HK-2 (cell line): ENCODE data around the gene OR2V2.

Experiments
- DNase-seq: peaks from one replicate; pipeline ENCODE4 v3.0.0-alpha.2; 2018; ENCODE audit not compliant: unreplicated experiment

OR2V2 gene

DNA sequence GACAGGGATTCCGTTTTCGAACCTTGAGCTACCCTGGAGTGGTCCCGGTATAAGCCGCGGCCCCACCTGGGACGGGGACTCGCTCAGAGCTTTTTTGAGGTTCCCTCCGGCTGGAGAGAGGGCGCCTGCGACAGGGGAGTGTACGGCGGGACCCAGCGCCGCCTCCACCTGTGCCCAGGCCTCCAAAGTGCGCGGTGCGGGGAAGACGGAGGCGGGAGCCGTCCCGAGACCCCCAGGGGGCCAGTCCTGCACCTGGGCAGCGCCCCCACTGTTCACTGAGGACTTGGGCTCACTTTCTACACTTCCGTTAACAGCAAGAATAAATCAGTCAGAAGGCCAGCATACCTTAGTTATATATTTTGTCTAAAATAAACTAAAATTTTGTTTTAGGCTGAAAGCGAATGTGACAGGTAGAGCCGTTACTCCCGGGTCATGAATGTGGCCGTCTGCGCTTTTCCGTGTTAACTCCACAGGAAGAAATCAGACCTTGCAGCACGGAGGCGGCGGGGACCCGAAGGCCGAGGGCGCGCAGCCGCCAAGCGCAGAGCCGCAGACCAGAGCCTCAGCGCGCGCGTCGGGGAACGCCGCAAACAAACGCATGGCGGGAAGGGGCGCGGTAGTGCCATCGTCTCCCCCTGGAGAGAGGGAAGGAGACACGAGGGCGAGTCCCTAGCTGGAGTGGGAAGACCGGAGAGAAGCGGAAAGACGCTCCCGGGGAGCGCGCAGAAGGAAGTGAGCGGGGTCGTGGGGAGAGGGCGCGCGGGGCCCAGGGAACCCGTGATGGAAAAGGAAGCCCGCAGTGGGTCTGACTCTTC is 43.5 kb downstream of the OR2V2 start:
- no peak for DNase-seq

GRCh38 chr5:181191526-181192336 is 44.3 kb downstream of the OR2V2 start:
- peak; percentile 94 for DNase-seq

DNA sequence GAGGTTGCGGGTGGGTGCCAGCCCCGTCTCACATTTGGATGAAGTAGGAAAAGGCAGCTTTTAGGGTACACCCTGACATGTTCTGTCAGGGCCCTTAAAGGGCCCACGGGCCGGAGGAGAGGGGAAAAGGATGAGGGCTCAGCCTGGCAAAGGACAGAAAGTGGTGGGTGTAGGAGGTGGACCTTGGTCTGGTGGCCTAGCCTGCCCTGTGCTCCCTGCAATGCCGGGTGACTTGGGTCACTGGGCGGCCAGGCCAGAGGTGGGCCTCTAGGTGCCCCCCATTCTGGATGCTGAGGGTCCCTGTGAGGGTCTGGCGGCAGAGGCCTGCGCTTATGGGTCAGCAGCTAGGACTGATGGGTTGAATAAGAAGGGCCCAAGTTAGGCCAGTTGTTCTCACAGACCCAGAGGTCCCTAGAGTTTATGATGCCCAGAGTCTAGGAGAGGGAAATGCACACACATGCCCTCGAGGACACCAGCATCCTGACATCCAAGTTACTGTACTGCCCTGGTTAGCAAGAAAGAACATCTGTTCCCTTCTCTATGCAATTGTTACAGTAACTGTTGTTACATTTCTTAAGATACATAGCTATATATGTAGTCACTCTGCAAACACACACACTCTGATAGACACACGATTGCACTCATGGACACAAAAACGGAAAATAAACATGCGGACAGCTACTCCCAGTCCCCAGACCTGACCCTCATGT is 45.1 kb downstream of the OR2V2 start:
- no peak for DNase-seq

- no peak for DNase-seq
Observed at GRCh38 chr5:181193656-181194055, 46.3 kb downstream of the OR2V2 start.

GRCh38 chr5:181194489-181195248 is 47.3 kb downstream of the OR2V2 start:
- no peak for DNase-seq

DNA sequence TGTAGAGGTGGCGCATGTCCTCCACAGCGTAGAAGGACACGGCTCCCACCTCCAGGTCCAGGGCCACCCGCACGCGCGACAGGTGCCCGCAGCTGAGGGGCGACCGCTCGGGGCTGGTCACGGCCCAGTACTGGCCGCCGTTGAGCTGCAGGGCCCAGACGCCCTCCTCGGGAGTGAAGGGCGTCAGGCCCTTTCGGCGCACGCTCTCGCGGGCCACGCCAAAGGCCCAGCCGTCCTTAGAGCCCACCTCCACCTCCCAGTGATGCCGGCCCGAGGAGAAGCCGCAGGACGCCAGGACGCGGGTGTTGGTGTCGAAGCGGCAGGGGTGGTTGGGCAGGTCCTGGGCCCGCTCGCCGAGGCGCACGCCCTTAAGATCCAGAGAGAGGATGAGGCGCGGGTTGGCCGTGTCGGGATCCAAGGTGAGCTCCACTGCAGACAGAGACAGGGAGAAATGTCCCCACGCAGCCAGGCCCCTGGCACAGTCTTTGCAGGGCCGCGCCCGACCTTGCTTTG is 47.9 kb downstream of the OR2V2 start:
- DNase-seq = no peak

DNA sequence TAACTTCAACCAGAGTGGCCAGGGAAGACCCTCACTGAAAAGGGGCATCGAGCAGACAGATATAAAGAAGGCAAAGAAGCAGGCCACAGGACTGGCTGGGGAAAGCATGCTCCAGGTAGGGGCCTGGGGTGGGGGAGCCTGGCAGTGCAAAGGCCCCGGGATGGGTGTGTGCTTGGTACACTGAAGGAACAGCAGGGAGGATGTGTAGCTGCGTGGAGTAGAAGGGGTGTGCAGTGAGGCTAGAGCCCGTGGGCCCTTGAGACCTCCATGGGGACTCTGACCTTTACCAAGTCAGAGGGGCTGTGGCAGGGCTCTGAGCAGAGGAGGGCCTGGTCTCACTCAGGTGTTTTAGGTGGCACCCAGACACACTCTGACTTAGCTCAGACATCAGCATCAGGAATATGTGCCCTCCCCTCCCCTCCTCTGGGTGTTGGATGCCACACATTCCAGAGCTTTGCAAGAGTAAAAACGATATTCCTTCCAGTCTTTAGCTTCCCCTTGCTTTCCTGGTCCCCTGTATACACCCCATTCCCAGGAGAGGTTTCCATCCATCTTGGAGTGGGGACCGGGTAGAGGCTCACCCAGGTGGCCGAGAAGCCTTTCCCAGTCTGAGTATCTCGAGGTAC is 50.1 kb downstream of the OR2V2 start:
- DNase-seq = no peak

DNA sequence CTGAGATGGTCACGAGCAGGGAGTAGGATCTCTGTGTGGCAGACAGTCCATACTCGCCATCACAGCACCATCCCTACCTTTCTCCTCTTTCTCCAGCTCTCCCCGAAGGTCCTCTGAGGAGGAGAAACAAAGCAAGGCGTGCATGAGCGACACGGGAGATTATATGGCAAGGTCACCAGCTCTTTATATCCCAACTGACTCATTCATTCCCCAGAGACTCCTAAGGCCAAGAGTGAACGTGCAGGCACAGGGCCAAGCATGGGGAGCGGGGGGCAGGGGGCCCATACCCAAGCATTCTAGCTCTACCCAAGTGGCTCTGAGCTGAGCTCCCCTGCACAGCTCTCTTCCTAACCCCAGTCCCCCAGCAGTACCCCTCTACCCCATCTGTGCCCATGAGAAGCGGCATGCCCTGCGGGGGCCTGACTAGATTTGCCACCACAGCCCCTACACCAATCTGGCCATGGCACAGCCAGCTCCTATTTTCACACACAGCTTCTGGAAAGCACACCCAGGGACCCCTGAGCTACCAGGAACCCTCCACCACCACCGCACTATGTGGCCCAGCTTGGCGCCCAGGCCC is 50.8 kb downstream of the OR2V2 start:
- no peak for DNase-seq

DNA sequence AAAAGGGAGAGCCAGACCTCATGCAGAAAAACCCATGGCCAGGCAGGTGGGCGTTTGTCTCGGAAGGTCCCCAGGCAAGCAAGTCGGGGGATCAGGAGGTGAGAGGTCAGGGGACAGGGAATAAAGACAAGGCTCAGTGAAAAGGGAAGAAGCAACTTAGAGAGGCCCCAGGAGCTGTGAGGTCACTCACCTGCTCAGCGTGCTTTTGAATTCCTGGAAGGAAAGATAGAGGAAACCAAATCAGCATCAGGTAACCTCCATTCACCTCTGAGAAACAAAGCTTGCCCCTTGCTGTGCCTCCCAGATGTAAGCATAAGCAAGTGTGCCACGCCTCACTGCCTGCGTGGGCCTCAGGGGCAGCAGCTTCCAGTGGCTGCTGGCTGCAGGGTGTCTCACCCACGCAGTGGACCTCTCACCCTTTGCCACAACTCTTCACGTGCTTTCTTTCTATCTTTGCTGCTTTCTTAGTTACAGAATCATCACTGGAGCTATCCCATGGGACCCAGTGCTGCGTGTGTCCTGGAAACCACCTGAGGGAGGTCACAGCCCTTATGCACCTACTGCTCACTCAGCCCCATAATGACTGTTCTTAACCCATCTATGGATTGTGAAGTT is 51.6 kb downstream of the OR2V2 start:
- DNase-seq = no peak

- no peak for DNase-seq
Observed at GRCh38 chr5:181199881-181200638, 52.7 kb downstream of the OR2V2 start.

DNA sequence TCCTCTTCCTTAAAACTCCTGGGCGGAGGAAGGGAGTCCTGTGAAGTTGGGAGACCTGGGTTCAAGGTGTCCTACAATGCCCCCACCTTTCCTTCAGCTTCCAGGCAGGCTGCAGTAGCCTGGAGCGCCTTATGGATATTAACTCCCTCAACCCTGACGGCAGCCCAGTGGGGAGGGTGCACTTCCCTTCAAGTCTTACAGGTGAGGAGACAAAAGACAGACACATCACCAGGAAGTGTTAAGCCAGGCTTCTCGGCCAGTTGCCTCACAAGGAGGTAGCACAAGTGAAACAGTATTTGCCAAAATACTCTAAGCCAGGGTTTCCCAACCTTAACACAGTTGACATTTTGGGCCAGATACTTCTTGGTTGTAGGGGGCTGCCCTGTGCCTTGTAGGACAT is 53.4 kb downstream of the OR2V2 start:
- DNase-seq = no peak

DNA sequence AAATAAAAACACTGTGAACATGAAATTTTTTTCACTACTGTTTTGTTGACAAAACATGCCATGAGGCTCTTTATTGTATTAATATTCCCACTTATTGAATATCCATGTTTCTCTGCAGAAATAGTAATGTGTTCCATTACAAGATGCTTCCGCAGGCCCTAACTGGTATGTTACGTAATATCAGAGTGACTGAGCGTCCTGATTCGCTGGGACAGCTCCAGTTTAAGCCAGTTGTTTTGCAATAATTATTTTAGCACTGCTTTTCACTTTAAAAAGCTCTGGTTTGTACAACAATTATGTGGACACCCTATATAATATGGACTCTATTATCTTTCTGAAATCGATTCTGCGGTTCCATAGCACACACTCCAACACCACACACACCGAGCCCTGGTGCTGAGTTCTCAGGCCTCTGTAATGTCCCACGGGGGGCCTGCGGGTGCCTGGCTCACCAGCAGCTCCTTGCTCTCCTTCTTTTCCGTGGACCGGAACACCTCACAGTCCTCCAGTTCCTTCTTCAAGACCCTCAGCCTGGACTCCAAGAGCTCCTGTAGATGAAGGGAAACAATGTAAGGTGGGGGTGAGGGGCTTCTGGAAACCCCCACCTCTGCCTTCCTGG is 55.8 kb downstream of the OR2V2 start:
- no peak for DNase-seq

GRCh38 chr5:181203777-181204112 is 56.4 kb downstream of the OR2V2 start:
- DNase-seq = no peak

- peak; percentile 29 for DNase-seq
Observed at GRCh38 chr5:181204113-181204825, 56.9 kb downstream of the OR2V2 start.

GRCh38 chr5:181204826-181205760 is 57.7 kb downstream of the OR2V2 start, which contains the start of gene TRIM7:
Gene TRIM7 (minus strand): TSS chr5:181205196. CDS start chr5:181205110, 86 bp downstream.
- peak; percentile 51 for DNase-seq

DNA sequence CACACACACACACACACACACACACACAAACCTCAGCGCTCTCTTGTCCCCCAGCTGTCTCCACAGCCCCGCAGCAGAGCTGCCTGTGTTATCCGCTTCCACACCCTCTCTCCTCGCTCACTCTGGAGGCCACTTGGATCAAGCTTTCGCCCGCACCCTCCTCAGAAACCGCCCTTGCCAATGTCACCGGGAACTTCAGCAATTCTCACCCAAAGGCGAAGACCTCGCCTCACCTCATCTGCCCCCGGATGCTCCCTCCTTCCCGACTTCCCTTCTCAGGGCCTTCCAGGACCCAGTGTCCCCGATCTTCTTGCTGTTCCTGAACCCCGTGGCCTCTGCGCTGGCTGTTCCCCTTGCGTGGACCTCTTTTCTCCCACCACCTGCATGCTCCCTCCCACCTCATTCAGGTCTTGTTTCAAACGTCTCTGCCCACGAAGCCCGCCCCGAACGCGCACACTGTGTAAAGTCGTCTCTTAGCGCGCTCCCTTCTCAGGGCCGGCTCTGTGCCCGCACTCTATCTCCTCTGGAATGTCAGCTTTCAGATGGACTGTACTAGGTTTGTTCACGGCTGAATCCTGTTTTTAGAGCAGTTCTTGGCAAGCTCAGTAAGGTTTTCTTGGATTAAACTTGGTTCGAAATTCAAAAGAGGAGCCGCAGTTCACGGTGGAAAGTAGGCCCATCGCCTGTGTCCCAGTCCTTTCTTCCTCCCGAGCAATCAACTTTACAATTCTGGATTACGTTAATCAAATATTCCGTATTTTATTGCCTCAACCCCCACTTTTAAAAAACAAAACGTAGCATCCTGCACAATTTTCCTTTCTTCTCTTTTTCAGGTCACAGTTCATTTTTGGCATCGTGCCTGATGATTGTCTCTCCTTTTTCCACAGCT is 58.6 kb downstream of the OR2V2 start:
- DNase-seq = peak; percentile 42
